DND-41 (cell line): Measurements from ENCODE around the gene PSRC1.

ENCODE experiments used
- CTCF ChIP-seq: IDR thresholded peaks from 2 replicates; pipeline ENCODE4 v1.5.1; 2012; ENCODE audit warnings: borderline replicate concordance, low read length, moderate library complexity, mild to moderate bottlenecking; ENCODE audit not compliant: poor library complexity, severe bottlenecking; ENCODE audit errors: extremely low read depth
- EZH2 ChIP-seq: IDR thresholded peaks from 3 replicates; pipeline ENCODE4 v1.6.1; 2012; ENCODE audit warnings: borderline replicate concordance, low read depth, mild to moderate bottlenecking, moderate library complexity, low read length, inconsistent platforms; ENCODE audit not compliant: severe bottlenecking

GRCh38 chr1:109248444-109248796 is 34.5 kb downstream of the PSRC1 start:
- TF ChIP-seq CTCF (no peak), EZH2 (no peak)
